KOPT-K1 (cell line): ENCODE data around the gene TPBG.
"Not testable (repeated sequence)": the region's sequence is repeated elsewhere in the genome, so short reads cannot be mapped to it uniquely, and the experiment has no call there.

Source experiments
- H3K27ac ChIP-seq: fragments of 200-600 bp; sonication (generic); 2 replicates; pipeline ENCODE4 v1.5.1; 2016; ENCODE audit warnings: antibody characterized with exemption, mild to moderate bottlenecking, low read depth, low read length; ENCODE audit not compliant: poor library complexity, severe bottlenecking
- H3K36me3 ChIP-seq: fragments of 200-600 bp; sonication (generic); 2 replicates; pipeline ENCODE4 v1.5.1; 2017; ENCODE audit warnings: antibody characterized with exemption, mild to moderate bottlenecking, low read length, moderate library complexity; ENCODE audit not compliant: insufficient read depth
- H3K9me3 ChIP-seq: fragments of 200-600 bp; sonication (generic); 2 replicates; pipeline ENCODE4 v1.5.1; 2017; ENCODE audit warnings: antibody characterized with exemption, low read length, mild to moderate bottlenecking; ENCODE audit not compliant: insufficient read depth, poor library complexity, severe bottlenecking

TPBG gene

GRCh38 chr6:82365016-82365795 is 1.6 kb downstream of the TPBG start:
- Histone ChIP-seq H3K36me3 (no peaks in the 10 kb centered on the region), H3K9me3 (peaks cover 16% of the 10 kb centered on the region), H3K27ac (no peak overlapping the region)

- peaks cover 16% of the 10 kb centered on the region for H3K9me3 ChIP-seq
- H3K27ac ChIP-seq = no peak overlapping the region
- no peaks in the 10 kb centered on the region for H3K36me3 ChIP-seq
Observed at GRCh38 chr6:82367704-82368103, 4.1 kb downstream of the TPBG start.

- Histone ChIP-seq H3K9me3 (no peaks in the 10 kb centered on the region), H3K36me3 (no peaks in the 10 kb centered on the region), H3K27ac (no peak overlapping the region)
Observed at GRCh38 chr6:82370788-82371187, 7.2 kb downstream of the TPBG start.

GRCh38 chr6:82371799-82372546 is 8.4 kb downstream of the TPBG start:
- H3K36me3 ChIP-seq = no peaks in the 10 kb centered on the region
- no peak overlapping the region for H3K27ac ChIP-seq
- H3K9me3 ChIP-seq = no peaks in the 10 kb centered on the region

- Histone ChIP-seq H3K36me3 (no peaks in the 10 kb centered on the region), H3K27ac (no peak overlapping the region), H3K9me3 (no peaks in the 10 kb centered on the region)
Observed at GRCh38 chr6:82372656-82373055, 9.0 kb downstream of the TPBG start.

GRCh38 chr6:82374516-82374915 is 10.9 kb downstream of the TPBG start:
- Histone ChIP-seq H3K27ac (no peak overlapping the region), H3K36me3 (no peaks in the 10 kb centered on the region), H3K9me3 (no peaks in the 10 kb centered on the region)

GRCh38 chr6:82376636-82377035 is 13.0 kb downstream of the TPBG start:
- Histone ChIP-seq H3K36me3 (no peaks in the 10 kb centered on the region), H3K27ac (no peak overlapping the region), H3K9me3 (no peaks in the 10 kb centered on the region)

GRCh38 chr6:82380566-82381185 is 17.1 kb downstream of the TPBG start:
- Histone ChIP-seq H3K9me3 (no peaks in the 10 kb centered on the region), H3K27ac (no peak overlapping the region), H3K36me3 (no peaks in the 10 kb centered on the region)

GRCh38 chr6:82381278-82381677 is 17.7 kb downstream of the TPBG start:
- no peaks in the 10 kb centered on the region for H3K36me3 ChIP-seq
- no peaks in the 10 kb centered on the region for H3K9me3 ChIP-seq
- H3K27ac ChIP-seq = no peak overlapping the region

- no peak overlapping the region for H3K27ac ChIP-seq
Observed at GRCh38 chr6:82385102-82385501, 21.5 kb downstream of the TPBG start.

GRCh38 chr6:82385546-82385945 is 21.9 kb downstream of the TPBG start:
- no peak overlapping the region for H3K27ac ChIP-seq
- no peaks in the 10 kb centered on the region for H3K9me3 ChIP-seq
- no peaks in the 10 kb centered on the region for H3K36me3 ChIP-seq

More at GRCh38 chr6:82385102-82385501, 21.5 kb downstream of the TPBG start:
- Histone ChIP-seq H3K9me3 (no peaks in the 10 kb centered on the region), H3K36me3 (no peaks in the 10 kb centered on the region)

- H3K9me3 ChIP-seq = no peaks in the 10 kb centered on the region
- H3K36me3 ChIP-seq = no peaks in the 10 kb centered on the region
- no peak overlapping the region for H3K27ac ChIP-seq
Observed at GRCh38 chr6:82385961-82386360, 22.3 kb downstream of the TPBG start.

GRCh38 chr6:82394770-82395169 is 31.2 kb downstream of the TPBG start:
- H3K9me3 ChIP-seq, H3K27ac ChIP-seq, H3K36me3 ChIP-seq: not testable (repeated sequence)

GRCh38 chr6:82396964-82397751 is 33.5 kb downstream of the TPBG start:
- H3K27ac ChIP-seq = no peak overlapping the region
- H3K9me3 ChIP-seq = no peaks in the 10 kb centered on the region
- no peaks in the 10 kb centered on the region for H3K36me3 ChIP-seq
